ENCODE measurements around the gene TRAF3. TPM values are rescaled to one million over a fixed set of nuclear protein-coding genes. Genes with fewer than 3 reads are reported as not detected.

Gene TRAF3
- polyA plus RNA-seq, 1 experiment, result 20.1 TPM

DNA sequence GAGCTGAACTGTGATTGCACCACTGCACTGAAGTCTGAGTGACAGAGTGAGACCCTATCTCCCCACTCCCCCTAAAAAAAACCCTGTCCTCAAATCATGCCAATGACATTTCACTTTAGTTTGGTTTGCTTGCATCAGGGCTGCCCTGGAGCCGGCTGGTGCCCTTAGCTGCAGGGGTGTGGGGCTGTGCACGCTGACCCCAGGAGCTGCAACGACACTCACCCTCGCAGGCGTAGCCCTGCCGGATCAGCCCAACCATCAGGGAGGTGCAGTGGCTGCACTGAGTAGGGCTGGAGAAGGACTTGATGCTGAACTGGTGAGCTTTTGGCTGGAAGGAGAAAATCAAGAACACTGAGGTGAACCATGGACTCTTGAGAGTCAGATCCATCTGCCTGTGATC, 175.0 kb downstream of the TRAF3 start:
- CTCF ChIA-PET, result interaction anchor here (1.0 kb wide), 1 partner anchor 24 kb away, joined by 3 read pairs; no protein-coding TSS in a partner anchor
- no peak for DNase-seq (ENCODE audit: low read depth)
- POLR2A ChIA-PET, result no interaction called here
- Histone ChIP-seq H3K27me3 (ENCODE audit: control insufficient read depth, insufficient read depth, low read length) (no peaks in the 10 kb centered on the region), H3K36me3 (ENCODE audit: control insufficient read depth, insufficient read depth, low read length) (peaks cover 41% of the 10 kb centered on the region), H3K4me3 (ENCODE audit: low read depth, low read length) (no peak overlapping the region)
- TF ChIP-seq, protein P1, sequence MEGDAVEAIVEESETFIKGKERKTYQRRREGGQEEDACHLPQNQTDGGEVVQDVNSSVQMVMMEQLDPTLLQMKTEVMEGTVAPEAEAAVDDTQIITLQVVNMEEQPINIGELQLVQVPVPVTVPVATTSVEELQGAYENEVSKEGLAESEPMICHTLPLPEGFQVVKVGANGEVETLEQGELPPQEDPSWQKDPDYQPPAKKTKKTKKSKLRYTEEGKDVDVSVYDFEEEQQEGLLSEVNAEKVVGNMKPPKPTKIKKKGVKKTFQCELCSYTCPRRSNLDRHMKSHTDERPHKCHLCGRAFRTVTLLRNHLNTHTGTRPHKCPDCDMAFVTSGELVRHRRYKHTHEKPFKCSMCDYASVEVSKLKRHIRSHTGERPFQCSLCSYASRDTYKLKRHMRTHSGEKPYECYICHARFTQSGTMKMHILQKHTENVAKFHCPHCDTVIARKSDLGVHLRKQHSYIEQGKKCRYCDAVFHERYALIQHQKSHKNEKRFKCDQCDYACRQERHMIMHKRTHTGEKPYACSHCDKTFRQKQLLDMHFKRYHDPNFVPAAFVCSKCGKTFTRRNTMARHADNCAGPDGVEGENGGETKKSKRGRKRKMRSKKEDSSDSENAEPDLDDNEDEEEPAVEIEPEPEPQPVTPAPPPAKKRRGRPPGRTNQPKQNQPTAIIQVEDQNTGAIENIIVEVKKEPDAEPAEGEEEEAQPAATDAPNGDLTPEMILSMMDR (IDR thresholded peaks at IDR 0.05; ENCODE audit: insufficient read depth, low read depth, low read length), result no peak

DNA sequence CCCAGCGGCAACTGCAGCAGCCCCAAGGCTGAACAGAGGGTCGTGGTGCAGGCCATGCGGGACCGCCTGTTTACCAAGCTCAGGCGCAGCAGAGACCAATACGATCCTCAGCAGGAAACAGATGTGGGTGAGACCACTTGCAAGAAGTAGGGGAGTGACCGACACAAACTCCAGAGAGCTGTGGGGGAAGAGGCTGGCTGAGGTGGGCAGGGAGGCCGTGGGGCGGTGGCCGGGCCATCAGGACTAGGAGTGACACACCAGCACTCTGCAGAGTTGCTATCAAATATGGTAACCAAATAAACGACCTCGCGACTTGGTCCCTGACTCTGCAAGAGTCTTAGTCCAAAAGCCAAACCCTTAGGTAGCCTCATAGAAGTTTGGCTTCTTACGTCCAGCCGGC, 175.9 kb downstream of the TRAF3 start:
- DNase-seq (ENCODE audit: low read depth), result no peak
- Histone ChIP-seq H3K27me3 (ENCODE audit: control insufficient read depth, insufficient read depth, low read length) (no peaks in the 10 kb centered on the region), H3K4me3 (ENCODE audit: low read depth, low read length) (no peak overlapping the region), H3K36me3 (ENCODE audit: control insufficient read depth, insufficient read depth, low read length) (peaks cover 43% of the 10 kb centered on the region)
- TF ChIP-seq, protein P1 (IDR thresholded peaks at IDR 0.05; ENCODE audit: insufficient read depth, low read depth, low read length), result no peak
- ChIA-PET POLR2A (no interaction called here), CTCF (no interaction called here)

DNA sequence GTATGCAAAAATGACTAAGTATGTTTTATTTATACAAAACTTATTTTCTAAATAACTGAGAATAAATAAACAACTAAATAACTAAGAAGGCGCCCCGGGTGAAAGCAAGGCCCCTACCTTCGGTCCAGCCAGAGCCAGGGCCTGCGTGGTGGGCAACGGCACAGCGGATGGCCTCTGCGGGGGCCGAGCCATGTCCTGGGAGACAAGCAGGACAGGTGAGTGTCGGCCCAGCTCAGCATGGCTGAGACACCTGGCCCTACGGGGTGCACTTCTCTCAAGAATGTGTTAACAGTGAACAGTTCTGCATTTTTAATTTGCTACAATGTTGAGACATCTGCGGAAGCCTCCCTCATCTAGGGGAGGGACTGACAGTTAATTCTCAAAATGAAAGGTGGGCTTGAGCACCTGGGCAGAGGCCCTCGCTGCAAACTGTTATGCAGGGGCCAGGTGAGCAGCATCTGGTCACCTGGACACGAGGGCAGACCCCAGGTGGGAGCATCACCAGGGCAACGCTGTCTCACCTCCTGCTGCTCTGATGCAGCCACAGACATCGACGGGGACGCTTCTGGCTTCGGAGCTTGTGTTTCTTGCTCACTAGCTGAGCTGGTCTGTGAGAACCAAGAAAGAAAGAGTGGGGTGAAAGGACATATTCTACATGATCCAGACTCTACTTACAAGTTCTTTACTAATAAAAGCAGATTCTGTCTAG, 177.0 kb downstream of the TRAF3 start:
- CTCF ChIA-PET, result interaction anchor here (1.0 kb wide), 1 partner anchor 151 kb away, joined by 3 read pairs; no protein-coding TSS in a partner anchor
- Histone ChIP-seq H3K36me3 (ENCODE audit: control insufficient read depth, insufficient read depth, low read length) (peaks cover 43% of the 10 kb centered on the region), H3K4me3 (ENCODE audit: low read depth, low read length) (no peak overlapping the region), H3K27me3 (ENCODE audit: control insufficient read depth, insufficient read depth, low read length) (no peaks in the 10 kb centered on the region)
- POLR2A ChIA-PET, result interaction anchor here (0.5 kb wide), 1 partner anchor 299 kb away, joined by 4 read pairs; no protein-coding TSS in a partner anchor
- TF ChIP-seq, protein P1 (IDR thresholded peaks at IDR 0.05; ENCODE audit: insufficient read depth, low read depth, low read length), result no peak
- DNase-seq (ENCODE audit: low read depth), result no peak

DNA sequence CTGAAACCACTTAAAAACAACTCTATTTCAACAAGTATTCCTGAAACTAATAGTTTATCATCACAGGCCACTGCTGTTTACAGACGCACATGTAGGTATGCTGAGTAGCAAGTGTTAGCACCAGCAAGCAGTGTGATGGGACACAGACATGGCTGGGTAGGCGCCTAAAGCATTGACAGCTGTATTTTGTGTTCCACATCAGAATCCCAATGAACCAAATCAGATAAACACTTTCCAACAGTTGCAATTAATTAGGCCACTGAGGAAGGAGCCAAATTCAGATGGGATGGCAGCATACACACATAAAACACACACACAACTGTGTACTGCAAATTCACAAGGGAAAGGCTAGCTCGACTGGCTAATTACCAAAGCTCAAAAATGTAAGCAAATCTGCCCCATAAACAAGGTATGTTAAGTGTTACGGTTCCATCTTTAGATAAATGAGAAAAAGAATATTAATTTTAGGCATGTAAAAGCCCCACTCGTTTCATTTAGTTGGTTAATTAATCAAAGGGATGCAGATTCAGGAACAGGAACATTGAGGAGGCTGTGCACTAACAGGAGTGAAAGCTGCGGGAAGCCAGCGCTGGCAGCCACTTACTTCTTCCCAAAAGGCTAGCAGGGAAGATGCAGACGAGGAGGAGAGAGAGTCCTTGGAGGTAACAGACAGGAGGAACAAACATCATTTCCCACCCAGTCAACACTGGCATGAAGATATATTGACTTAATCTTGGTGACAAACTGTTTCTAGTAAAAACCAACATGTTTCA, 178.6 kb downstream of the TRAF3 start:
- CTCF ChIA-PET, result interaction anchor here (1.6 kb wide), 1 partner anchor 16 kb away, joined by 3 read pairs; no protein-coding TSS in a partner anchor
- peaks cover 34% of the 10 kb centered on the region for H3K36me3 ChIP-seq (ENCODE audit: control insufficient read depth, insufficient read depth, low read length)
- POLR2A ChIA-PET, result no interaction called here
- no peaks in the 10 kb centered on the region for H3K27me3 ChIP-seq (ENCODE audit: control insufficient read depth, insufficient read depth, low read length)
- DNase-seq (ENCODE audit: low read depth), result no peak
- TF ChIP-seq, protein P1 (IDR thresholded peaks at IDR 0.05; ENCODE audit: insufficient read depth, low read depth, low read length), result no peak
- no peak overlapping the region for H3K4me3 ChIP-seq (ENCODE audit: low read depth, low read length)

DNA sequence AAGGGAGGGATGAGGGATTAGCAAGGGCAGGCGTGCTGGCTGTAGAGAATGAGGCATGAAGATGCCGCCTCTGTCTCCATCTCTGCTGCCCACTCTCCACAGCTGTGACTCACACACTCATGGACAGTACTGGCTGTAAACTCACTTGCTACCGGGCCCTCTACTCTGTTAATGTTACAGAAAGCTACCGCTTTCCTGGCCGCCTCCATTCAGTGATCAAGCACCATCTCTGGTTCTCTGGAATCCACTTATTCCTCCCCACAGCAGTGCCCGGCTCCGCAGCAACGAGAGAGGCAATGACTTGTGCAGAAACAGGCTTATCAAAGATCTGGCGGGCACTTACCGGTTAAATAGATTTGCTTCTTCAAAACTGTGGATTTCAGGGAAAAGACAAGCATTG, 180.0 kb downstream of the TRAF3 start:
- TF ChIP-seq, protein P1 (IDR thresholded peaks at IDR 0.05; ENCODE audit: insufficient read depth, low read depth, low read length), result no peak
- POLR2A ChIA-PET, result no interaction called here
- DNase-seq (ENCODE audit: low read depth), result no peak
- H3K36me3 ChIP-seq (ENCODE audit: control insufficient read depth, insufficient read depth, low read length), result peaks cover 30% of the 10 kb centered on the region
- CTCF ChIA-PET, result interaction anchor here (0.8 to 1.6 kb wide), 2 partner anchors 14 to 15 kb away, joined by 3 read pairs; no protein-coding TSS in a partner anchor
- H3K4me3 ChIP-seq (ENCODE audit: low read depth, low read length), result no peak overlapping the region
- H3K27me3 ChIP-seq (ENCODE audit: control insufficient read depth, insufficient read depth, low read length), result no peaks in the 10 kb centered on the region

Data from BJ (cell line).